Activated CD4-positive, alpha-beta T cell treated with anti-CD3 and anti-CD28 coated beads, Interleukin-2, amount 10 ng/mL, durations not matched to agents 24 days and 14 days (primary cell): ENCODE data around the gene C18orf32. TPM values are rescaled to one million over a fixed set of nuclear protein-coding genes. Genes with fewer than 3 reads are reported as not detected.

ENCODE experiments used
- DNase-seq: peaks from one replicate; pipeline ENCODE4 v3.0.0; 2022
- H3K27ac Mint-ChIP-seq: one replicate; pipeline ENCODE4 v1.8.0; 2022; ENCODE audit warnings: mild to moderate bottlenecking, mixed read lengths
- H3K27me3 Mint-ChIP-seq: one replicate; pipeline ENCODE4 v1.8.0; 2022; ENCODE audit warnings: mixed read lengths
- H3K36me3 Mint-ChIP-seq: one replicate; pipeline ENCODE4 v1.8.0; 2022; ENCODE audit warnings: low read depth, mild to moderate bottlenecking, mixed read lengths
- H3K4me1 Mint-ChIP-seq: one replicate; pipeline ENCODE4 v1.8.0; 2021; ENCODE audit warnings: mixed read lengths
- H3K4me3 Mint-ChIP-seq: one replicate; pipeline ENCODE4 v1.8.0; 2022; ENCODE audit warnings: mild to moderate bottlenecking, moderate library complexity, mixed read lengths
- H3K9me3 Mint-ChIP-seq: one replicate; pipeline ENCODE4 v1.8.0; 2021; ENCODE audit warnings: mixed read lengths
- intact Hi-C: fragments of 100-400 bp; cut with micrococcal nuclease; formaldehyde crosslinking; loops from one replicate; pipeline ENCODE4 v1.15.1; 2023
- total RNA-seq: library from RNA; stranded (reverse); gene quantifications from 2 replicates; pipeline ENCODE4 v1.2.3, GENCODE V29; 2022

The C18orf32 gene
- total RNA-seq, 1 donor from 2014 or later = 26.1 TPM

- Mint-ChIP-seq H3K4me3 (no peak overlapping the region), H3K4me1 (peaks cover 16% of the 10 kb centered on the region), H3K9me3 (no peaks in the 10 kb centered on the region), H3K36me3 (peaks cover 12% of the 10 kb centered on the region), H3K27ac (no peak overlapping the region), H3K27me3 (no peaks in the 10 kb centered on the region)
- intact Hi-C loops = loop anchor here (10.0 kb wide), 2 partner anchors 272 to 672 kb away; no protein-coding TSS in a partner anchor
- no peak for DNase-seq
These were observed 40.6 kb downstream of the C18orf32 start for GRCh38 chr18:49446481-49446880.

GRCh38 chr18:49444581-49444980, 42.5 kb downstream of the C18orf32 start:
- H3K9me3 Mint-ChIP-seq = no peaks in the 10 kb centered on the region
- H3K4me1 Mint-ChIP-seq = peaks cover 18% of the 10 kb centered on the region
- no peaks in the 10 kb centered on the region for H3K27me3 Mint-ChIP-seq
- no peak overlapping the region for H3K4me3 Mint-ChIP-seq
- no peak for DNase-seq
- H3K27ac Mint-ChIP-seq = no peak overlapping the region
- intact Hi-C loops = loop anchor here (10.0 kb wide), 2 partner anchors 270 to 670 kb away; no protein-coding TSS in a partner anchor
- peaks cover 8% of the 10 kb centered on the region for H3K36me3 Mint-ChIP-seq

- Mint-ChIP-seq H3K36me3 (peaks cover 5% of the 10 kb centered on the region), H3K27ac (no peak overlapping the region), H3K4me1 (peaks cover 15% of the 10 kb centered on the region), H3K27me3 (no peaks in the 10 kb centered on the region), H3K9me3 (no peaks in the 10 kb centered on the region), H3K4me3 (no peak overlapping the region)
- no peak for DNase-seq
- intact Hi-C loops = loop anchor here (10.0 kb wide), 2 partner anchors 269 to 669 kb away; no protein-coding TSS in a partner anchor
These were observed 43.2 kb downstream of the C18orf32 start for GRCh38 chr18:49443837-49444236.

- no peaks in the 10 kb centered on the region for H3K27me3 Mint-ChIP-seq
- no peaks in the 10 kb centered on the region for H3K36me3 Mint-ChIP-seq
- no peak overlapping the region for H3K4me3 Mint-ChIP-seq
- no peaks in the 10 kb centered on the region for H3K9me3 Mint-ChIP-seq
- no peak for DNase-seq
- peaks cover 6% of the 10 kb centered on the region for H3K4me1 Mint-ChIP-seq
- intact Hi-C loops = loop anchor here (10.0 kb wide), 2 partner anchors 267 to 667 kb away; no protein-coding TSS in a partner anchor
- no peak overlapping the region for H3K27ac Mint-ChIP-seq
These were observed 45.6 kb downstream of the C18orf32 start for GRCh38 chr18:49441338-49441938.

GRCh38 chr18:49435170-49435569, 51.9 kb downstream of the C18orf32 start:
- H3K4me3 Mint-ChIP-seq = no peak overlapping the region
- peaks cover 2% of the 10 kb centered on the region for H3K36me3 Mint-ChIP-seq
- H3K27ac Mint-ChIP-seq = no peak overlapping the region
- peaks cover 2% of the 10 kb centered on the region for H3K4me1 Mint-ChIP-seq
- no peaks in the 10 kb centered on the region for H3K27me3 Mint-ChIP-seq
- DNase-seq = no peak
- no peaks in the 10 kb centered on the region for H3K9me3 Mint-ChIP-seq
- intact Hi-C loops = no loop called here

- no peaks in the 10 kb centered on the region for H3K9me3 Mint-ChIP-seq
- H3K4me3 Mint-ChIP-seq = no peak overlapping the region
- peaks cover 2% of the 10 kb centered on the region for H3K4me1 Mint-ChIP-seq
- H3K27ac Mint-ChIP-seq = no peak overlapping the region
- peaks cover 17% of the 10 kb centered on the region for H3K36me3 Mint-ChIP-seq
- H3K27me3 Mint-ChIP-seq = no peaks in the 10 kb centered on the region
- intact Hi-C loops = no loop called here
- DNase-seq = no peak
These were observed 54.4 kb downstream of the C18orf32 start for GRCh38 chr18:49432602-49433001.

GRCh38 chr18:49431165-49431962, 55.7 kb downstream of the C18orf32 start:
- H3K4me1 Mint-ChIP-seq = peaks cover 2% of the 10 kb centered on the region
- H3K27ac Mint-ChIP-seq = no peak overlapping the region
- intact Hi-C loops = no loop called here
- no peak for DNase-seq
- peaks cover 23% of the 10 kb centered on the region for H3K36me3 Mint-ChIP-seq
- H3K4me3 Mint-ChIP-seq = no peak overlapping the region
- H3K9me3 Mint-ChIP-seq = no peaks in the 10 kb centered on the region
- no peaks in the 10 kb centered on the region for H3K27me3 Mint-ChIP-seq

Other genes with a start within 250 kb of the C18orf32 start
- 62.1 and 64.5 TPM in 2 replicates for gene DYM, start 26.6 kb downstream of the C18orf32 start, total RNA-seq
- gene RPL17, start 5.2 kb upstream of the C18orf32 start, total RNA-seq = 2,202 and 2,205 TPM in 2 replicates
- gene LIPG, start 74.8 kb upstream of the C18orf32 start, total RNA-seq = 0.57 and 0.82 TPM in 2 replicates